Forelimb muscle (tissue), 1 donor: ENCODE results near the gene NAV2. TPM values are rescaled to one million over a fixed set of nuclear protein-coding genes. Genes with fewer than 3 reads are reported as not detected.

ENCODE experiments used
- DNase-seq: peaks from one replicate; pipeline ENCODE4 v3.0.0-alpha.2; 2013; ENCODE audit warnings: low read depth
- polyA plus RNA-seq: library from polyadenylated mRNA; unstranded; fragments of 120-200 nt; gene quantifications from one replicate; pipeline ENCODE4 v1.2.1, GENCODE V29; 2013; ENCODE audit not compliant: insufficient read length

Gene NAV2
- polyA plus RNA-seq, 1 donor = 61.1 TPM

DNA sequence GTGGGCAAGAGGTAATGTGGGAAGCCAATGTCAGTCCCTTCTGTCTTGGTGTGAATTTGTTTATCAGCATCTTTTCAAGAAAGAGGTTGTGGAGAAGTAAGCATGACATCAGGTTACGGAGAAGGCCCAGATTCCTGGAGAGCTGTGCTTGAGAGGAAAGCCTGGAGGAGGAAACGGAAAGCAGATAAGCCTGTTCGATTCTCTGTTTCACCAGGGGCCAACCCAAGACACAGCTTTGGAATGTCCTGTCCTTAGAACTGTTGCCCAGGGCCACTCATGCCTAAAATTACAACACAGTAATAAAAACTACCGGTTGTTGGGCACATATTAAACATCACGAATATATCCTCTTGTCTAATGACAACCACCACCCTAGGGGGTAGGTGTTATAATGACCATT lies 148.5 kb downstream of the NAV2 start:
- DNase-seq = no peak

DNA sequence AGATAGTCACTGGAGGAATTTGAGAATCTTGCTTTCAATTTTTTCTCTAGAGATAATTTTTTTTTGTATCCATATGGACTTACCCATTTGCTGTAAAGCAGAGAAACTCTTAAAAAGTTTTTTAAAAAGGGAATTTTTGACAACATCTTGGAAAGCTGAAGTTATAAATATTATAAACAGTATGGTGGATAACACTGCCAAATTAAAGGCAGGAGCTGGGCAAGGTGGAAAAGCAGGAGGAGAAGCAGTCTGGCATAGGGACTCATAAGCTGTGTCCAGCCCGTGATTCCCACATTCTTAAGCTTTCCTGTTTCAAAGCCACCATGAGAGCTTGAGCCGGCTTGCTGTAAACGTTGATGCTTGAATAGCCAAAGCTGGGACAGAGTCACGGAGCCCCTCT lies 149.5 kb downstream of the NAV2 start:
- no peak for DNase-seq

DNA sequence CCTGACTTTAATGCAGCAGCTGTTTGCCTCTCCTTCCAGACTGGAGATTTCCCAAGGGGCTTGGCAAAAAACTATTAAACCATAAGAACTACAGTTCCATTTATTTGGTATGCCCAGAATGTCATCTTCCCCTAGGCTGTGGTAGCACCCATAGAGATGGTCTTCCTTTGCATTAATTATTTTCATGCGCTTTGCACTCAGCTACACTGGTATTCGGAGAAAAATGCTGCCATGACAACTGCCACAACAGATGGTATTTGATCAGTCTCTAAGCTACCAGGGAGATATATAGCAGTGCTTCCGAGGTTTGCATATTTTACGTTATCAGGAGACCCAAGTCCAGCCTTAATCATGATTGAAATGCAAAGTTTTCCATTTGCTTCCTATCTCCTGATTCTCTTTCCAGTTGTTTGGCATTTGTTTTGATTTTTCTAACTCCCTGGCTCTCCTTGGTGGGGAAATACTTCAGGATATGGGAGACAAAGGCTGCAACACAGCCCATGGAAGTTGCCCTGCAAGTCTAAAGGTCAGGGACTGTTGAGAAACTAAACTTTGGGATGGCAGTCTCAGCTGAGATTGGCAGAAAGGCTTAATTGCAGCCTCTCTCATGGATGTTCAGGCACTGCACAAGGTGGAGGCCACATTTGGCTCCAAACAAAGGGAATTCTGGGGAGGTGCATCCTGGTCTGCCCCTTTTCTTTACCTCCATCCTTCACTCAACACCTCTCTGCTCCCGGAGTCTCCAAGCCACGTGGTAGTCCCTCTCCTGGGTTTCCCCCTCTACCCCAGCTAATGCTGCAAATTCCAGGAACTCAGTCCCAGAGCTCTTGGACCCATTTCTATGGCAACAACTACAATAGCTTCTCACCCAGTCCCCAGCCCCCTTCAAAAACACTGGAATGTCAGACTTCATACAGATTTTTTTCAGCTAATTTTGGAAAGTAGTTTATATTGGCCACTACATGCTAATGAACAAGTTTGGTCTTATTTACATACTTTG lies 151.8 kb downstream of the NAV2 start:
- no peak for DNase-seq

DNA sequence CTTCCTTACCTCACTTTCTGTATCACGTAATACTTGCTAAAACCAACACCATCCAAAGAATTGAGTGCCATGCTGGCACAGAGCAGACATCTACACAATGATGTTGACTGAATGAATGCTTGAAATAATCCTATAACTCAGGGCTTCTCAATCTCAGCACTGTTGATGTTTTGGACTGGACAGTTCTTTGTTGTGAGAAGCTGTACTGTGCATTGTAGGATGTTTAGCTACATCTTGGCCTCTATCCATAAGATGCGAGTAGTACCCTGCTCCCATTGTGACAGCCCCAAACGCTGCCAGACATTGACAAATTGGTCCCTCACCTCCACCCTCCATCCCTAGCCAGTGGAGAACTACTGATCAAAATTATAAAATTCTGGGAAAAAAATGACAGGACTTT lies 153.4 kb downstream of the NAV2 start:
- no peak for DNase-seq

DNA sequence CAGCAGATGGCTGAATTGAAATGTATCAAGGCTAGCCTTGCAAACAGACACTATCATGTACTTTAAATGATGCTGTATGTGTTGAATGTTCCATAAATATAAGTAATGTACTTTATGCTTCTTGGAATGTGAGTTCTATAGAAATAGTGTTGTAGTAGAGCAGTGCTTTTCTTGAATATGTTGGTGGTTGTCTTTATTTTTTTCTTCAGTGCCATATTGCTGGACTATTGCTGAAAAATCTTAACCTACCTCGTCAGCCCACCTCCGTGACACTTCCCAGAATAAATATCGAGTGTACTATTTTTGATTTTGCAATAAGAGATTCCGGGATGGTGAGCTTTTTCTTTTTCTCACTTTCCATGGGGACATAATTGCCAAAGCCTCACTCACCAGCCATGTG lies 153.9 kb downstream of the NAV2 start:
- DNase-seq = no peak

DNA sequence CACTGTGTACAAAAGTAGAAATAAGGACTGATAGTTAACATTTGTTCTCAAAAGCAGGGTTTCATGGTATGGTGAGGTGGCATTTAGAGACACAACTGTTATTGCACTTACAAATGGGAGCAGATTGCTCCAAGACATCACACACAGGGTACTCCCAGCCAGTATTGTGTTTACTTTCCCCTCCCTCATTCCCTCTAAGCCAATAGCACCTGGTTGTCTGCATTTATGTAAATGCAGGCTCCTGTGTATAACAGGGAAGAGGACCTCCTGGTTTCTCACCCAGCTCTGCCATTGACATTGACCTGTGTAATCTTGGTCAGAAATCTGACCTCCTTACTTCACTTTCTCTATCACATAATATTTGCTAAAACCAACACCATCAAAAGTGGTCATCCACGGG lies 154.4 kb downstream of the NAV2 start:
- no peak for DNase-seq

DNA sequence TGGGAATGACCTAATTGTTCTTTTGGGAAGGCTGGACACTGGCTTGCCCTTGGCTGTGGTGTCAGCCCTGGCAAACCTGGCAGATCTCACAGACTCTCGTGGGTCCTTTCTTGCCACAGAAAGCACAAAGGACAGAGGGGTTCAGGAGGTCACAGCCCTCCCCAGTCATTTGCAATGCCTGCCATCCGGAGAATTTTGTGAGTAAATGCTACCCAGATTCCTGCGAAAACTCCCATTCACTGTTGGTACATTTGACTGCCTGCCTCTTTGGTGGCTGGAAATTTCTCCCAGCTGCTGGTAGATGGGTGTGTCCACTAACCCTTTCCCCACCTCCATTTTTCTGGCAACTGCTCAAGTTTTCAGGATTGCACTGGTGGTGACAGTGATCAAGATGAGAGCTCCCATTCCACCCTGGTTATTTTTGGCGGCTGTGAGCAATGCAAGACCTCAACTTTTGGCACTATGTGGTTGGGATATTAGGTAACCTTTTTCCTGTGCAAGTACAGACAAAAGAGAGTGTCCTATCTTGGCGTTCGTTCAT lies 155.7 kb downstream of the NAV2 start:
- DNase-seq = no peak

DNA sequence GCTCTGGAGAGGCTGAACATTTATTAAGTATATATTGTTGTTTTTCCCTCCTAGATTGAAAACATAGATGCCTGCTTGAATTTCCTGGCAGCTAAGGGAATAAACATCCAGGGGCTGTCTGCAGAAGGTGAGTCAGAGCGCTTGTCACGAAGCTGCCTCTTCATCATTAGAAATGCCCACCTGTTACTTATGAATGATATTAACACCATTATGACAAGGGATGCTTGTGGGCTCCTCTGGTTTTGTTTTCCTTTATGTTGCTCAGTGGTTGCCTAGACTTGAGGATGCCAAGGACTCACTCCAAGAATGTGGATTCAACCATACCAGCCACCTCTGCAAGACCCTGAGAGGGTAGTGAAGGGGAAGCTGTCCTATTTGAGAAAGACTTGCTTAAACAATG lies 156.2 kb downstream of the NAV2 start:
- no peak for DNase-seq

DNA sequence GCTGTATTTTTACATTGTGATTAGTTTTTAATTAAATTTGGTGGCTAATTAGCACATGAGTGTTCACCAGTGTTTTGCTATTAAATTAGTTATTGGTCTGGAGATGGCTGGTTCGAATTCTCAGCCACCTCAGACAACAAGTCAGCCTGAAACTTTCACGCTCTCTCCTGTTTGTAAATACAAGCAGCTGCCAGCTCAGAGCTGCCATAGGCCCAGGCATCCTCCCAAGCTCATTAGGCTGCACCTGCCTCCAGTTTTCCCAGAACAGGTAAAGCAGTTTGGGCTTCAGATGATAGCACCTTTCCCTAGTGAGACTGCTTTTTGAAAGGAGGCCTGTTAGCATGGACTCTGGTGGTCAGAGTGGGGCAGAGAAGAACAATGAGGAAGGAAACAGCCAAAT lies 156.8 kb downstream of the NAV2 start:
- no peak for DNase-seq

DNA sequence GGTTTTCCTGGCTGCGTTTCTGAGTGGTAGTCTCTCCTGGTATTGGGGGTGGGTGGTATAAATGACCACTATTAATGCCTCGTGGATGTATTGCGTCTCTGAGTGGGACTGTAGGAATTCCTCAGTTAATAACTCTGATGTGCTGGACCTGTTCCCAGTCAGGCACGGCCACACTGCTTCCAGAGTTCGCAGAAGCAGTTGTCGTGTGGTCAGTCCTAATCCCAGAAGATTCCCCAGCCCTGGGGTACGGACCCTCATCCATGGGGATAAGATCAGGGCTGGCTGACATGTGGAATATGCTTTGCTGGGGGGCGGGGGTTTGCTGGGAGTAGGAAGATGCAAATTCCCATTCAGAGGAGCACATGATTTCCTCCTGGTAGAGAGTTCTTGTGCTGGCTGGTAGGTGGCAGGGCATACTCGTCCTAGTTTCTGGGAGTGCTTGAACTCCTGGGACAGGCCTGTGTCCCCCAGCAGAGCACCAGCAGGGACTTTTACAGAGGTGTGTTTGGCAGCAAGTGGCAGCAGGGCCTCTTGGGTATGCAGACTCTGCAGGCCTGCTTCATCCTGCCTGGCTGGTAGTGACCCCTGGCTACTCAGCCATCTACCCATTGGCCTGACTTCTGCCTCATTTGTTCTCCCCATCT lies 157.4 kb downstream of the NAV2 start:
- no peak for DNase-seq

DNA sequence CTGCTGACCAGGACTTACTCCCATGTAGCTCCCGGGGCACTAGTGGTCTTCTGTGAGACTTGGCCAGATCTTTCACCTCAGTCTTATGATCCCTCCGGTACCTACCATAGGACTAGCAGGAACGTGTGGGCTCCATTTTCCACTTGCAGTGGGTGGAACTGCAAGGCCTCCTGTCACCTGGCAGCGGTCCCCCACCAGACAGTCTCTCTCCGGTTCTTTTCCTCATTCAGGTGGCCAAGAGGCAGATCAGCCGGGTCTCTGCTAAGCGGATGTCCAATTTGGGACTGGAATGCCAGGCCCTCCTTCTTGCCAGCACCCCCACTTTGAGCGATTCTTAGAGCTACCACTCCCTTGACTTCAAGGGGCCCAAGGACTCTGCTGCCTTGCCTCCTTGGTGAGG lies 158.9 kb downstream of the NAV2 start:
- no peak for DNase-seq

DNA sequence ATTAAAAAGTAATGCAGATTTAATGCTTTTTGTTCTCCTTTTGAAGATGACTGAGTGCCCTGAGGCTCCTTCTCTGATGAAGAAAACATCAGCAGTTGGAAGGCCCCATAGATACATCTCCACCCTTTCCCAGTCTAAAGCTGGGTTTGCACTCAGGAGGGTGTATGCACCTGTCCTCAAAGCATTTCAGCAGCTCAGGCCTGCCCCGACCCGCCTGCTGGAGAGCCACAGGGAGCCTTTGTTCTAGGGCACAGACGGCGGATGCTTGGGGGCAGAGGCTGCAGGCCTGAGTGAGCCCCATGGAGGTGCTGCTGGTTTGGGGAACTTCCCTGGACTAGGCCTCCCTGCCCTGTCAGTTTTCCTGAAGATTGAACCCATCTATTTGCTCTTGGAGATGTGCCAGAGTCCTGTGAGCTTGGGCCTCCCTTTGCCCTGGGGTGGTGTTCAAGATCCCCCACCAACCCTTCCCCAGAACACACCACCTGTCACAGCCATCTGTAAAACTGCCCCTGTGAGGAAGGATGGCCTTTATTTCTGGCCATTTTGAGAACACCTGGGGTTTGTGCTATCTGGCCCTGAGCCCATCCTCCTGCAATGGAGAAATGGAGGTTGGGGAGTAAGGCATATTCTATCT lies 160.0 kb downstream of the NAV2 start:
- DNase-seq = no peak

DNA sequence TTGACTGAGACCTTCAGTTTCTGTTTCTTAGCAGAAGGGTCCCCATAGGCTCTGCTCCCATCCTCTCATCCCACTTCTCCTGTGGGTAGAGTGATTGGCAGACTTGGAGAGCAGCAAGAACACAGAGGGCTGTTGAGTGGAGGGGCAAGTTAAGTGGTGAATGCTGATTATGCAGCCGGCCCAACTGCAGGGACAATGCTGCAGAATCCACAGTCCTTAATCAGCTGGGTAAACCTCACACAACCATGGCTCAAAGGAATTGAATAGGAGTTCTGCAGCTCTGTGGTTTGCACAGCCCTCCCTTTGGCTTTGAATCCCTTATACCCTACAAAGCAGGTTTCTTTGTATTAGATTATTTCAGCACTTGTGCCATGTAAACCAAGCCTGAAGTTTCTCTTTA lies 161.1 kb downstream of the NAV2 start:
- DNase-seq = no peak

DNA sequence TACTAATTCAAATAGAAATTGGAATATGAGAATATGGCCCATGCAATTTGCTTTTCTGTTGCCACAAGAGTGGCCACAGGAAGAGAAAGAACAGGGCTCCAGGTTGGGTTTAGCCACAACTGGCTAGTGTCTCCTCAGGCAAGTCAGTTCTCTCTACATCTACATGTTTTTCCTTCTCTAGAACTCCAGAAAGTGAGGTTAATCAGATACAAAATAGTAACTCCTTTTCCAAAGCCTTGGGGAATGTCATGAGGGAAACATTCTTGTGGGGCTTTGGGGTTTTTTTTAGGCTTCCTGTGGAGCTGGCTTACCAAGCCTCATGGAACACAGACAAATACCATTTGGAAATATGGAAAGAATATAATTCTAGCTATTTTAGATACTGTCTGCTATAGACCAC lies 161.6 kb downstream of the NAV2 start:
- no peak for DNase-seq

DNA sequence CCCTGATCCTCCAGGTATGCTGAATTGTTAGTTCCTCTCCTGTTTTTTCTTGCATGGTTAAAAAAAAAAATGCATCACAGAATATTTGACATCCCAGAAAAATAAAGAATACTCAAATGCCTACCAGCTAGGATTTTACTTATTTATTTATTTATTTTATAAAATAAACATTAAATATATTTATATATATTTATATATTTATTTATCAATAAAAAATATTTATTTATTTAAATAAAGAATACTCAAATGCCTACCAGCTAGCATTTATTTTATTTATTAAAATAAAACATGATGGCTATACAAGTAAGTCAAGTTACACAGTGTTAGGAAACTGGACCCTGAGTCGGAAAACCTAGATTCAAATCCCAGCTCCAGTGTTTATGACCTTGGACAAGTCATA lies 164.1 kb downstream of the NAV2 start:
- DNase-seq = no peak

DNA sequence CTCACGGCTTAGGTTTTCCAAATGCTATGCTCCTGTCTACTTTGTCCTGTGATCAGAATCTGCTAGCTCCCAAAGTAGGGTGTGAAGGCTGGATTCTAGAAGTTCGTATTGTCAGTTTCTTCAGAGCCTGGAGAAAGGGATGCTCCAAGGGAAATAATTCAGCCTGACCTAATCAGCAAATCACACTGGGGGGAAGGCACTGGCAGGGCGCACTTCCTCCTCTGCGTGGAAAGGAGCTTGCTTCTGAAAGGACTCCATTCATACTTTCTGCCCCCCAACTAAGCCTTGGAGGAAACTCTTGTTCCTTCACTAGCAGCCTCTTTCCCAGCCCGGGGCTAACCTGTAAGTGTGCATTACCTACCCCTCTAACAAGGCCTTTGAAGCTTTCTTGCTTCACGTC lies 165.9 kb downstream of the NAV2 start:
- no peak for DNase-seq

DNA sequence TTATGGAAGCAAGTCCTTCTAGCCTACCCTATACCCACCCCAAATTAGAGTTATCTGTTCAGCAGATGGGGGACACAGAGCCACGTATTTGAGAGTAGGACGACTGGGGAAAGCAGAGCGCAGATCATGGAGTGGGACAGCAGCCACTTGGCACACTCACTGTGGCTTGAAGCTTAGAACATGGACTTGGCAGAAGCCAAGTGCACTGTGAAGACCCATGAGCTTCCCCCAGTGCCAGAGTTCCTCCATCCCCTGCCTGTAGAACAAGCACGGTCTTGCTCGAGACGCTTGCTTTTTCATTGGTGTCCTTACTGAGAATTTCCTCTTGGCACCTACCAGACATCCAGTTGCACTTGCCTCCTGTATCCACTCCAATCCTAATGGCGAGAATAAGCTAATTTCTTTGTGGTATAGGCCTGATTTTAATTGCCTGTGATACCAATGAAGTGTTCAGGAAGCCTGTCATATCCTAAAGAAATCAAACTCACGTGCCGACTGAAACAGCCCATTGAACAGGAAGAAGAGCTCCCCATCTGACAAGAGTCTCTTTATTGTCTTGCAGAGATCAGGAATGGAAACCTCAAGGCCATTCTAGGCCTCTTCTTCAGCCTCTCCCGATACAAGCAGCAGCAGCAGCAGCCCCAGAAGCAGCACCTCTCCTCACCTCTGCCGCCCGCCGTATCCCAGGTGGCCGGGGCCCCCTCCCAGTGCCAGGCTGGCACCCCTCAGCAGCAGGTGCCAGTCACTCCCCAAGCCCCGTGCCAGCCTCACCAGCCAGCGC lies 166.9 kb downstream of the NAV2 start:
- no peak for DNase-seq

DNA sequence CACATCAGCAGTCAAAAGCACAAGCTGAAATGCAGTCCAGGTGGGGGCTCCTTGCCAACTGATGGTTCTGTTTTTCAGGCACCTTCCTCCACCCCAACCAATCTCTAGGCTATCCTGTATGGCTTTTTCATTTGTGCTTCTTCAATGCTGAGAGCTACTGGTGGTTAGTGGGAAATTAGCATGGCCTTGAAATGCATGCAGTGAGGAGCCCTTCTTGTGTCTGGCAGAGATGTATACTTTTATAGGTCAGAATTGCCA lies 167.4 kb downstream of the NAV2 start:
- no peak for DNase-seq

DNA sequence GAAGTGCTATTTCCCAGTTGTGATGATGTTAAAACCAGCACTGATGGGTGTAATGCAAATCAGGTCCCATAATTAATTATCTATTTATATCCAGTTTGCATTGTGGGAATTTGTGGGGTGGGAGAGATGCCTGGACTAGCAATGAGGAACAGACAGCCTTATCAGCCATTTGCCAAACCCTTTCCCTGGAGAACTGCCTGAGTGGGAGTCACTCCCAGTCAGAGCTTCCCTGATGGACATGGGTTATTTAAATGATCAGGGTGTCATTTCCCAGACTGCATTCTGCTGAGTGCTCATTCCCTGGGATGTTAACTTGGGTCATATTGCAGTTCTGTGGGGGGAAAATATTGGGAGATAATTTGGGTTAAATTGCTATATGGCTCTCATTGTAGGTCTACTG lies 168.5 kb downstream of the NAV2 start:
- no peak for DNase-seq

DNA sequence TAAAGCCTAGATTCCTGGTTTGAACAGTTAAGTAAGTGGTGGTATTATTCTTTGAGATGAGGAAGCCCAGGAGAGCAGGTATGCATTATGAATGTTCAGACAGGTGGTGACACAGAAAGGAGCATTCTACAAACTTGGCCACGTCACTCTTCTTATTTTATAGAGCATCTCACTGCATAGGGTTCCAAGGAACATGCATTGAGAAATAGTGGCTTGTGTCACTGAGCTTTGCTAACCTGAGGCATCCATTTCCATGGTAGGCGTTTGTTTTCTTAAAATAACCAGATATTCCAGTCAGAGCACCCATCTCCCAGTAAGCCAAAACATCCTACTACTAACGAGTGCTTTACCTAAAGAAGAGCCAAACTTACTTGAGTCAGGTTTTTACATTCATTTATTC lies 169.7 kb downstream of the NAV2 start:
- DNase-seq = no peak

DNA sequence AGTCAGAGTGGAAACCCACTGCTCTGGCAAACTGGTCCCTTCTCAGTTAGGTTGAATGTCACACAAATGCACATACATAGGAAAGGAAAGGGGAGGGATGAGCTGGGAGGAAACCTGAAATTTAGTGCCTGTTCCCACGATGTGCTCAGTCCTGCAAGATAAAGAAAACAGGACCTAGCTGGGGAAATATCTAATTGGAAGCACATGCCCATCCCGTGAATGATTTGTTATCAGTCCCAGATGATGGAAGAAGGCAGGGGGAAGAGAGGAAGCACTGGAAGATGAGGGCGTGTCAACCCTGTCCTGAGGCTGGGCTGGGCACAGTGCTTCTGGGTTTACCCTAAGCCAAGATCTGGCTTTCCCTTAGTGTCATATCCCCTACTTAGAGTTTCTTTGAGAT lies 173.9 kb downstream of the NAV2 start:
- DNase-seq = no peak

DNA sequence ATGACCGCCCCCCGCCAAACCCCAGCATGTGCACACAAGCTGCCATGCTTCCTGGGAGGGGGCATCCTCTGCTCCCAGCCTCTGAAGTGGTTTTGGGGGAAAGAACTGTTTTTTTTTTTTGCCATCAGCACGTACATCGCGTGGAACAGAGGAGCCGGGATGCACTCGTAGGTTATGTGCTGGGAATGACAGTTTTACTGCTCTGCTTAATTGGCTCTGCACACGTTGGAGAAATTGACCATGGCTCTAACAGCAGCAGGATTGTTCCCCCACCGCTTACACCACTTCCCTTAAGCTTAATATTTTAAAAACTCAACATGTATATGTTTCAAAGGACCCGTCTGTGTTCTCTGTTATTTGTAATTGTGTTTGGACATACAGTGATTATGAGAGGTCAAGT lies 175.2 kb downstream of the NAV2 start:
- no peak for DNase-seq
